ENCODE measurements around the gene TMEM143. TPM values are rescaled to one million over a fixed set of nuclear protein-coding genes. Genes with fewer than 3 reads are reported as not detected.

The TMEM143 gene
- total RNA-seq, 2 donors from 2014 or later = 20.4 to 43.8 TPM

GRCh38 chr19:48333467-48334384 is 30.0 kb downstream of the TMEM143 start:
- peak; percentile 73 to 91 for TF ChIP-seq CTCF (IDR thresholded peaks at IDR 0.05)
- peak overlapping the region; percentile 87 to 89 for H3K27ac ChIP-seq
- no peaks in the 10 kb centered on the region for H3K36me3 ChIP-seq
- DNase-seq (ENCODE audit: low spot score) = peak; percentile 93
- no peaks in the 10 kb centered on the region for H3K9me3 ChIP-seq
- peaks cover 0 to 37% of the 10 kb centered on the region in 2 donors for H3K4me1 ChIP-seq
- H3K27me3 ChIP-seq = no peaks in the 10 kb centered on the region
- H3K4me3 ChIP-seq = peak overlapping the region; percentile 32 to 52

- Histone ChIP-seq H3K9me3 (no peaks in the 10 kb centered on the region), H3K27me3 (no peaks in the 10 kb centered on the region), H3K27ac (peak overlapping the region; percentile 87 to 89), H3K36me3 (no peaks in the 10 kb centered on the region), H3K4me3 (peak overlapping the region; percentile 32 to 52), H3K4me1 (peaks cover 0 to 37% of the 10 kb centered on the region in 2 donors)
- peak; percentile 89 for DNase-seq (ENCODE audit: low spot score)
- no peak for TF ChIP-seq CTCF (IDR thresholded peaks at IDR 0.05)
Observed at GRCh38 chr19:48332662-48333466, 30.9 kb downstream of the TMEM143 start.

- peaks cover 0 to 42% of the 10 kb centered on the region in 2 donors for H3K4me1 ChIP-seq
- no peak for TF ChIP-seq CTCF (IDR thresholded peaks at IDR 0.05)
- no peaks in the 10 kb centered on the region for H3K9me3 ChIP-seq
- peak overlapping the region in 1 of 2 donors; percentile 52 for H3K4me3 ChIP-seq
- no peaks in the 10 kb centered on the region for H3K27me3 ChIP-seq
- DNase-seq (ENCODE audit: low spot score) = no peak
- peaks cover 6% of the 10 kb centered on the region for H3K36me3 ChIP-seq
- H3K27ac ChIP-seq = peak overlapping the region; percentile 87 to 89
Observed at GRCh38 chr19:48332351-48332661, 31.4 kb downstream of the TMEM143 start.

GRCh38 chr19:48330012-48330681 is 33.6 kb downstream of the TMEM143 start:
- peaks cover 6% of the 10 kb centered on the region for H3K36me3 ChIP-seq
- no peak for DNase-seq (ENCODE audit: low spot score)
- H3K27me3 ChIP-seq = no peaks in the 10 kb centered on the region
- no peaks in the 10 kb centered on the region for H3K9me3 ChIP-seq
- no peak for TF ChIP-seq CTCF (IDR thresholded peaks at IDR 0.05)
- peak overlapping the region; percentile 84 to 86 for H3K27ac ChIP-seq
- H3K4me1 ChIP-seq = peaks cover 3 to 57% of the 10 kb centered on the region in 2 donors
- peak overlapping the region; percentile 43 to 52 for H3K4me3 ChIP-seq

- Histone ChIP-seq H3K27ac (peak overlapping the region; percentile 84 to 86), H3K9me3 (no peaks in the 10 kb centered on the region), H3K4me1 (peaks cover 3 to 62% of the 10 kb centered on the region in 2 donors), H3K36me3 (peaks cover 6% of the 10 kb centered on the region), H3K27me3 (no peaks in the 10 kb centered on the region), H3K4me3 (peak overlapping the region in 1 of 2 donors; percentile 52)
- DNase-seq (ENCODE audit: low spot score) = no peak
- TF ChIP-seq CTCF (IDR thresholded peaks at IDR 0.05) = no peak
Observed at GRCh38 chr19:48329167-48329891, 34.4 kb downstream of the TMEM143 start.

Measured in right atrium auricular region (tissue), 2 donors.